ENCODE results near the gene UROC1.

DNA sequence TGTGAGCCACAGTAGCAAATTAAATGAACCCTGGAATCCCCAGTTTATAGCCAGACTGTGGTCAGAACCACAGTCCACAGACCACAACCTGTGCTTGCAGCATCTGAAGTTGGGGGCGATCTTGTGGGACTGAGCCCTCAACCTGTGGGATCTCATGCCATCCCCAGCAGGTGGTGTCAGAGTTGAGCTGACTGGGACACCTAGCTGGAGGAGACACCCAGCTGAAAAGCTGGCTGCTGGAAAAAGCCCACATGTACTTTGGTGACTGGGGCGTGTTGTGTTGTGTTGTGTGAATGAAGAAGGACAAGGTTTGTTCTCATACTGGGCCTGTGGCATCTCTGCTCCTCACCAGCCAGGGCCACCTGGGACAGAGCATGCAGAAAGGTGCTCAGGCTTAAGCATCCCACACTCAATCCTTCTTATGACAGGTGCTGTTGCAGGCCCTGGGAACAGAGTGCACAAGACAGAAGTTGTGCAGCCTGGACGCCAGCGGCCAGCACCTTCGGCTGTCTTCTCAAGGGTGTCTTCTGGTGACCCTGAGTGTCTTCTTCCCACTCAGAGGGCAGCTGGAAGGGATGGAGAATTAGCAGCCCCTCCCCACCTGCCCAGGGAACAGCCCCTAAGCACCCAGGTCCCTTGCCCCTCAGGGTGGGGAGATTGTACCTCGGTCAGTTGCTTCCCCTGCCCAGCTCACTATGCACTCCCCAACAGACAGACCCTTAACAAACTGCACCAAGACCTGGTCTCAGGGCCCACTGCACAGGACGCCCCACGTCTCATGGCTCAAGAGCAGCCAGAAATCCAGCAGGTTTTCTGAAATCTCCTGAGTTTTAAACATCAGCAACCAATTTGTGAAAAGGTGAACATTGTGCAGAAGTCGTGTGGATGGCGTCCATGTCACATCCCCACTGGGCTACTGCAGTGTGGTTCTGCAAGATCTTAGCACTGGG, 2.2 kb upstream of the UROC1 start:
- TF ChIP-seq ZNF274 (IDR thresholded peaks at IDR 0.05; ENCODE audit: low read depth, low read length) = no peak
- no peak for TF ChIP-seq ELF1 (IDR thresholded peaks at IDR 0.05; ENCODE audit: borderline replicate concordance, low read depth)
- TF ChIP-seq, protein P1, sequence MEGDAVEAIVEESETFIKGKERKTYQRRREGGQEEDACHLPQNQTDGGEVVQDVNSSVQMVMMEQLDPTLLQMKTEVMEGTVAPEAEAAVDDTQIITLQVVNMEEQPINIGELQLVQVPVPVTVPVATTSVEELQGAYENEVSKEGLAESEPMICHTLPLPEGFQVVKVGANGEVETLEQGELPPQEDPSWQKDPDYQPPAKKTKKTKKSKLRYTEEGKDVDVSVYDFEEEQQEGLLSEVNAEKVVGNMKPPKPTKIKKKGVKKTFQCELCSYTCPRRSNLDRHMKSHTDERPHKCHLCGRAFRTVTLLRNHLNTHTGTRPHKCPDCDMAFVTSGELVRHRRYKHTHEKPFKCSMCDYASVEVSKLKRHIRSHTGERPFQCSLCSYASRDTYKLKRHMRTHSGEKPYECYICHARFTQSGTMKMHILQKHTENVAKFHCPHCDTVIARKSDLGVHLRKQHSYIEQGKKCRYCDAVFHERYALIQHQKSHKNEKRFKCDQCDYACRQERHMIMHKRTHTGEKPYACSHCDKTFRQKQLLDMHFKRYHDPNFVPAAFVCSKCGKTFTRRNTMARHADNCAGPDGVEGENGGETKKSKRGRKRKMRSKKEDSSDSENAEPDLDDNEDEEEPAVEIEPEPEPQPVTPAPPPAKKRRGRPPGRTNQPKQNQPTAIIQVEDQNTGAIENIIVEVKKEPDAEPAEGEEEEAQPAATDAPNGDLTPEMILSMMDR (IDR thresholded peaks at IDR 0.05 in 2 of 3, conservative IDR thresholded peaks at IDR 0.05 in 1 of 3; ENCODE audit: borderline replicate concordance in 1 of 3, insufficient read depth in 1 of 3, low read depth in 2 of 3, low read length in 2 of 3) = 0 out of 6 replicates have a peak, but pooled peaks of 1 of the 3 experiments have one; percentile 4
- TF ChIP-seq RAD21 (IDR thresholded peaks at IDR 0.05; ENCODE audit: low read depth) = no peak
- TF ChIP-seq CBX3 (IDR thresholded peaks at IDR 0.05; ENCODE audit: low read depth) = no peak
- TF ChIP-seq POLR2A (IDR thresholded peaks at IDR 0.05; ENCODE audit: borderline replicate concordance, extremely low read depth, insufficient read depth, insufficient read length) = no peak

Data from HCT116 (cell line).